ENCODE data around the gene MINK1. TPM values are rescaled to one million over a fixed set of nuclear protein-coding genes. Genes with fewer than 3 reads are reported as not detected.

MINK1 gene
- total and polyA plus RNA-seq, 2 of the 13 experiments (the other 11 are each of a cell fraction or from before 2014, with no cell fraction given), result 17.2 to 63.9 TPM

- TF ChIP-seq HNF1A (IDR thresholded peaks at IDR 0.05; ENCODE audit: low read depth) (no peak), HNF1A (CRISPR knock-in tag; IDR thresholded peaks at IDR 0.05; ENCODE audit: borderline replicate concordance) (no peak)
Measured at GRCh38 chr17:4839965-4840892, 7.1 kb downstream of the MINK1 start (continued).

GRCh38 chr17:4840893-4841242, 7.7 kb downstream of the MINK1 start:
- BruUV-seq (replicated peaks), result no TSS peak
- Histone ChIP-seq H3K27ac (ENCODE audit: extremely low read length, insufficient read depth, low read length) (no peak overlapping the region), H3K4me2 (ENCODE audit: low read depth, low read length) (no peak overlapping the region), H3K27me3 (ENCODE audit: control insufficient read depth in 1 of 2, insufficient read depth in 2 of 2, low read length in 2 of 2) (no peaks in the 10 kb centered on the region), H4K20me1 (ENCODE audit: insufficient read depth, low read length) (peaks cover 38% of the 10 kb centered on the region), H3K4me1 (ENCODE audit: insufficient read depth, low read length) (peaks cover 64% of the 10 kb centered on the region), H3K9ac (ENCODE audit: insufficient read depth, low read depth, low read length) (no peak overlapping the region), H3K36me3 (replicated peaks in 1 of 2; ENCODE audit: control insufficient read depth in 1 of 2, insufficient read depth in 2 of 2, low read length in 2 of 2) (peaks cover 5 to 29% of the 10 kb centered on the region in 2 experiments; a peak in 4 of 5 replicates), H2AFZ (ENCODE audit: low read length) (no peak overlapping the region), H3K4me3 (replicated peaks in 1 of 3; ENCODE audit: insufficient read depth in 1 of 3, low read depth in 2 of 3, low read length in 3 of 3) (no peak overlapping the region), H3K9me3 (ENCODE audit: low read length) (no peaks in the 10 kb centered on the region), H3K79me2 (ENCODE audit: insufficient read depth, low read length) (peaks cover 88% of the 10 kb centered on the region)
- in situ Hi-C loops (cut with HindIII; ENCODE audit: extremely low pct_ligation_motif_present, low pct_unique_long_range_greater_than_20kb) (no loop called here), intact Hi-C loops (cut with micrococcal nuclease; ENCODE audit: unreplicated experiment) (no loop called here)
- ATAC-seq, result no peak
- ChIA-PET CTCF (ENCODE audit: low intra/inter-chr PET ratio, low total read pairs) (no interaction called here), POLR2A (no interaction called here)
- TF ChIP-seq CREB3 (CRISPR knock-in tag; IDR thresholded peaks at IDR 0.05), result no peak
- no peak for TF ChIP-seq MBD4 (IDR thresholded peaks at IDR 0.05; ENCODE audit: borderline replicate concordance, low read length)
- no peak for DNase-seq (ENCODE audit: low spot score)
- FAIRE-seq, result no peak
- WGBS (ENCODE audit: low lambda C conversion rate), result 96% methylated on average over 8 of the region's 10 CpGs
